Measurements from ENCODE around the gene VIL1. TPM values are rescaled to one million over a fixed set of nuclear protein-coding genes. Genes with fewer than 3 reads are reported as not detected.

Gene VIL1
- total RNA-seq, 1 experiment from 2014 or later, result 4.2 TPM

DNA sequence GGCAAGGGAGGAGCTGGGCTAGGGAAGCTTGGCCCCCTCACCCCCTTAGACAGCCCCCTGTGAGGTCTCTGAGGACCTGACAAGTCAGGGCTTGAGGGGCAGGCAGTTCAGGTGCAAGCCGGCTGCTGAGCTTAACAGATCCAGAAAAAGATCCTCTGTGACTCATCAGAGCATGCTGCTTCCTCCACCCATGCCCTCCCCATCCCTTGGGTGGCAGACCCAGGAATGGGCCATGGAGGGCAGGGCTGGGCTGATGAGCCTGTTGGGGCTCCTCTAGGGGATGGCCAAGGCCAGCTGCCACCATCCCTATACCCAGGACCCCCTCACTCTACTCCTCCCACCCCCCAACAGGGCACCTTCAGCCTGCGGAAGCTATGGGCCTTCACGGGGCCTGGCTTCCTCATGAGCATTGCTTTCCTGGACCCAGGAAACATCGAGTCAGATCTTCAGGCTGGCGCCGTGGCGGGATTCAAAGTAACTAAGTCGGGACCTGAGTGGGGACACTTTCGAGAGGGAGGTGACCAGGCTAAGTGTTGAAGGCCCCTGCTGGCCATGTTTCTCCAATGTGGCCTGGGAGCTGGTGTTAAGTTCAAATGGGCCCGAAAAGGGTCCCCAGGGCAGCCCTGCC is 34.9 kb upstream of the VIL1 start:
- Histone ChIP-seq H4K91ac (ENCODE audit: insufficient read length, low read depth, low read length) (no peak overlapping the region), H2AFZ (ENCODE audit: low read length) (no peak overlapping the region), H3K9me3 (ENCODE audit: control insufficient read depth, low read depth, low read length) (no peaks in the 10 kb centered on the region), H3T11ph (ENCODE audit: low read length) (no peak overlapping the region), H2BK20ac (ENCODE audit: low read depth, low read length, poor library complexity, severe bottlenecking) (no peak overlapping the region), H3K4ac (ENCODE audit: low read depth, low read length) (no peak overlapping the region), H4K8ac (replicated peaks; ENCODE audit: insufficient read length, low read depth, low read length) (no peak overlapping the region), H2BK12ac (ENCODE audit: insufficient read length, low read depth, low read length) (no peak overlapping the region), H2BK5ac (ENCODE audit: insufficient read length, low read length) (no peak overlapping the region), H3K4me1 (ENCODE audit: insufficient read depth, low read length) (no peaks in the 10 kb centered on the region), H3K4me2 (ENCODE audit: insufficient read depth, insufficient read length, low read length) (no peak overlapping the region), H3K9ac (ENCODE audit: extremely low read depth, insufficient read length, low read length) (no peak overlapping the region), H3K18ac (ENCODE audit: insufficient read length, low read depth, low read length) (no peak overlapping the region), H2AK5ac (ENCODE audit: insufficient read length, low read length) (no peak overlapping the region), H4K20me1 (ENCODE audit: control insufficient read depth, insufficient read depth, insufficient read length) (no peaks in the 10 kb centered on the region), H3K14ac (ENCODE audit: insufficient read depth, low read length) (no peak overlapping the region; the same call in 1 of the 2 replicates), H3K79me2 (ENCODE audit: insufficient read depth, low read length) (no peaks in the 10 kb centered on the region), H3K23ac (ENCODE audit: insufficient read length, low read depth, low read length) (no peak overlapping the region), H3K79me1 (ENCODE audit: insufficient read depth, low read depth, low read length, poor library complexity, severe bottlenecking) (no peaks in the 10 kb centered on the region), H3K23me2 (ENCODE audit: insufficient read length, low read depth, low read length, poor library complexity, severe bottlenecking) (peaks cover 6% of the 10 kb centered on the region), H3K27ac (ENCODE audit: insufficient read length, low read depth, low read length) (no peak overlapping the region), H2BK15ac (ENCODE audit: low read depth, low read length) (no peak overlapping the region), H3K56ac (ENCODE audit: insufficient read length, low read depth, low read length) (no peak overlapping the region), H4K5ac (ENCODE audit: insufficient read length, low read depth, low read length) (no peak overlapping the region), H3K27me3 (ENCODE audit: insufficient read depth, low read length) (peaks cover 2% of the 10 kb centered on the region; the same call in 1 of the 2 replicates), H2BK120ac (ENCODE audit: low read depth, low read length, poor library complexity, severe bottlenecking) (no peak overlapping the region)
- H3K27ac Mint-ChIP-seq, result no peak overlapping the region
- H3K36me3 Mint-ChIP-seq (ENCODE audit: insufficient read depth in 1 of 3, low read depth in 3 of 3), result no peaks in the 10 kb centered on the region
- no peak overlapping the region for H3K4me3 Mint-ChIP-seq
- TF ChIP-seq, protein P1, sequence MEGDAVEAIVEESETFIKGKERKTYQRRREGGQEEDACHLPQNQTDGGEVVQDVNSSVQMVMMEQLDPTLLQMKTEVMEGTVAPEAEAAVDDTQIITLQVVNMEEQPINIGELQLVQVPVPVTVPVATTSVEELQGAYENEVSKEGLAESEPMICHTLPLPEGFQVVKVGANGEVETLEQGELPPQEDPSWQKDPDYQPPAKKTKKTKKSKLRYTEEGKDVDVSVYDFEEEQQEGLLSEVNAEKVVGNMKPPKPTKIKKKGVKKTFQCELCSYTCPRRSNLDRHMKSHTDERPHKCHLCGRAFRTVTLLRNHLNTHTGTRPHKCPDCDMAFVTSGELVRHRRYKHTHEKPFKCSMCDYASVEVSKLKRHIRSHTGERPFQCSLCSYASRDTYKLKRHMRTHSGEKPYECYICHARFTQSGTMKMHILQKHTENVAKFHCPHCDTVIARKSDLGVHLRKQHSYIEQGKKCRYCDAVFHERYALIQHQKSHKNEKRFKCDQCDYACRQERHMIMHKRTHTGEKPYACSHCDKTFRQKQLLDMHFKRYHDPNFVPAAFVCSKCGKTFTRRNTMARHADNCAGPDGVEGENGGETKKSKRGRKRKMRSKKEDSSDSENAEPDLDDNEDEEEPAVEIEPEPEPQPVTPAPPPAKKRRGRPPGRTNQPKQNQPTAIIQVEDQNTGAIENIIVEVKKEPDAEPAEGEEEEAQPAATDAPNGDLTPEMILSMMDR (conservative IDR thresholded peaks at IDR 0.05), result no peak
- H3K4me1 Mint-ChIP-seq, result peaks cover 5 to 11% of the 10 kb centered on the region in 2 experiments; a peak in 3 of 4 replicates
- peaks cover 54% of the 10 kb centered on the region for H3K27me3 Mint-ChIP-seq (ENCODE audit: low read depth)
- no CpG with 5 or more reads among the region's 10 CpGs for WGBS (ENCODE audit: extremely low coverage, insufficient read length, low lambda C conversion rate)
- DNase-seq, result no peak
- no peaks in the 10 kb centered on the region for H3K9me3 Mint-ChIP-seq

Data from H9 (cell line).